Endodermal cell (in vitro differentiated cells): ENCODE measurements around the gene GYPC. TPM values are rescaled to one million over a fixed set of nuclear protein-coding genes. Genes with fewer than 3 reads are reported as not detected.
A peak's percentile ranks its signal among the peaks of the same experiment; 100 is the strongest.

ENCODE experiments used
- DNase-seq: peaks from one replicate; pipeline ENCODE4 v3.0.0-alpha.2; 2017
- H3K27ac ChIP-seq: 2 replicates; pipeline ENCODE4 v1.5.1; 2013; ENCODE audit warnings: mild to moderate bottlenecking, low read depth, low read length, moderate library complexity
- H3K27me3 ChIP-seq: 2 replicates; pipeline ENCODE4 v1.6.1; 2013; ENCODE audit warnings: mild to moderate bottlenecking, low read length, moderate library complexity; ENCODE audit not compliant: insufficient read depth, control insufficient read depth, poor library complexity, severe bottlenecking
- H3K36me3 ChIP-seq: 2 replicates; pipeline ENCODE4 v1.7.0; 2013; ENCODE audit warnings: mild to moderate bottlenecking, low read length, moderate library complexity; ENCODE audit not compliant: control insufficient read depth, insufficient read depth
- H3K4me1 ChIP-seq: one replicate; pipeline ENCODE4 v1.7.0; 2013; ENCODE audit warnings: low read length; ENCODE audit not compliant: control insufficient read depth, insufficient read depth
- H3K4me3 ChIP-seq: 2 replicates; pipeline ENCODE4 v1.5.1; 2013; ENCODE audit warnings: mild to moderate bottlenecking, low read length, moderate library complexity
- H3K9ac ChIP-seq: 2 replicates; pipeline ENCODE4 v1.6.1; 2013; ENCODE audit warnings: mild to moderate bottlenecking, low read length, moderate library complexity; ENCODE audit not compliant: poor library complexity, severe bottlenecking; ENCODE audit errors: extremely low read depth
- H3K9me3 ChIP-seq: 2 replicates; pipeline ENCODE4 v1.6.1; 2013; ENCODE audit warnings: mild to moderate bottlenecking, low read length, moderate library complexity; ENCODE audit not compliant: control insufficient read depth
- H3K27ac Mint-ChIP-seq: 2 replicates; pipeline ENCODE4 v1.8.0; 2020; ENCODE audit warnings: mixed read lengths
- H3K27me3 Mint-ChIP-seq: 2 replicates; pipeline ENCODE4 v1.8.0; 2021; ENCODE audit warnings: mild to moderate bottlenecking, mixed read lengths; ENCODE audit not compliant: insufficient read depth
- H3K36me3 Mint-ChIP-seq: 2 replicates; pipeline ENCODE4 v1.8.0; 2020; ENCODE audit warnings: low read depth, mixed read lengths
- H3K4me1 Mint-ChIP-seq: 2 replicates; pipeline ENCODE4 v1.8.0; 2020; ENCODE audit warnings: mixed read lengths
- H3K4me3 Mint-ChIP-seq: 2 replicates; pipeline ENCODE4 v1.8.0; 2020; ENCODE audit warnings: mild to moderate bottlenecking, moderate library complexity, mixed read lengths
- H3K9me3 Mint-ChIP-seq: 2 replicates; pipeline ENCODE4 v1.8.0; 2020; ENCODE audit warnings: mild to moderate bottlenecking, mixed read lengths
- CTCF ChIP-seq: fragments of 200-600 bp; sonication (generic); conservative IDR thresholded peaks from 2 replicates; pipeline ENCODE4 v1.5.0; 2021; ENCODE audit warnings: antibody characterized with exemption, mild to moderate bottlenecking
- WGBS, 2 experiments: methylation state at CpG; one replicate each; pipeline versions ENCODE4 v1.1.5 to v1.1.7; 2013; ENCODE audit warnings: missing lambda C conversion rate in 2 of 2, mixed read lengths in 1 of 2; ENCODE audit not compliant: insufficient coverage in 1 of 2, insufficient read length in 1 of 2; 5-methylcytosine and 5-hydroxymethylcytosine counted together
- total RNA-seq, 2 donors: library from RNA; stranded (reverse); fragmentation: NEBNext Ultra II Directional in 1 of 2; extraction: Animal tissue kit (Norgen Biotek cat#: 25700) in 1 of 2; gene quantifications; 2 replicates in 1 of 2; 3 replicates in 1 of 2; pipeline ENCODE4 v1.2.1, GENCODE V29; 2021

The GYPC gene
- total RNA-seq, 2 donors from 2014 or later = 15.3 to 23.2 TPM

DNA sequence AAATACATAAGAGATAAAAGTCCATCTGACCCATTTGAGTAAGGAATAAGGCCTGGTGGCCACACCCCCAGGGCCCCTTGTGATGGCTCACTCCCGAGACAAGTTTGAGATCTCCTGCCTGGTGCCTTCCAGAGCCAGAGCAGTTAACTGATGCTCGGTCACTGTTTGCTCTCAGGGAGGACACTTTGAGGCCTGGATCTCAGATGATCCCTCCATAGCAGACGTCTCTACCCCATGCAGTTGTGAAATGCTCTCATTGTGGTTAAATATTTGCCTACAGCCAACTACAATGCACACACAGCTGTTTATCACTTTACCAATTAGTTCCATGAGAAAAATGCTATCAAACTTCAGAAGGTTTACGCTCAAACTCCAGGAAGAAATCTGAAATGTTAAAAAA, 12.3 kb downstream of the GYPC start:
- H3K9me3 ChIP-seq = no peaks in the 10 kb centered on the region
- no peak overlapping the region for H3K27ac ChIP-seq
- Mint-ChIP-seq H3K4me3 (no peak overlapping the region), H3K27ac (no peak overlapping the region), H3K4me1 (peaks cover 5% of the 10 kb centered on the region), H3K27me3 (no peaks in the 10 kb centered on the region), H3K36me3 (no peaks in the 10 kb centered on the region), H3K9me3 (no peaks in the 10 kb centered on the region)
- DNase-seq = no peak
- no peaks in the 10 kb centered on the region for H3K4me1 ChIP-seq
- H3K9ac ChIP-seq = no peak overlapping the region
- H3K36me3 ChIP-seq = no peaks in the 10 kb centered on the region
- TF ChIP-seq CTCF = no peak
- WGBS, 2 experiments = 82 to 90% methylated on average over 2 to 4 of the region's 4 CpGs
- no peaks in the 10 kb centered on the region for H3K27me3 ChIP-seq
- no peak overlapping the region for H3K4me3 ChIP-seq

GRCh38 chr2:126669772-126670171, 13.8 kb downstream of the GYPC start:
- peaks cover 5% of the 10 kb centered on the region for H3K9me3 Mint-ChIP-seq
- peaks cover 5% of the 10 kb centered on the region for H3K4me1 Mint-ChIP-seq

DNA sequence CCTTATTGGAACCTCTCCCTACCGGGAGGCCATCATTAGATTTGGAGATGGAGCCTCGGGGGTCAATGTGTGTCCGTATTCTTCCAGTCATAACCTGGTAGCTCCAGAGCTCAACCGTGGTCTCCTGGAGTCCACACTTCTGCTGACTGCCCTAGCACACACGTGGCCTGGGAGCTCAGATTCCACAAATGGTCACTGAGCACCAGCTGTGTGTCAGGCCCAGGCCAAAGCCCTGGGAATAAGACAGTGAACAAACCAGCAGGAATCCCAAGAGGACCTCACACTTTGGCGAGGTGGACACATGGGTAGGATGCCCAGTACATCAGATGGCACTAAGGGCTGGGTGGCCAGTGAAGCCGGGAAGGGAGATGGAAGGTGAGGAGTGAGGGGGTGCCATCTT, 15.5 kb downstream of the GYPC start:
- no peak overlapping the region for H3K4me3 ChIP-seq
- H3K4me1 ChIP-seq = no peaks in the 10 kb centered on the region
- peaks cover 5% of the 10 kb centered on the region for H3K4me1 Mint-ChIP-seq
- H3K27ac Mint-ChIP-seq = no peak overlapping the region
- no peaks in the 10 kb centered on the region for H3K27me3 ChIP-seq
- H3K9me3 Mint-ChIP-seq = peaks cover 20% of the 10 kb centered on the region
- peaks cover 12% of the 10 kb centered on the region for H3K36me3 Mint-ChIP-seq
- 91 to 98% methylated on average over 6 to 7 of the region's 7 CpGs for WGBS, 2 experiments
- H3K9me3 ChIP-seq = peaks cover 19% of the 10 kb centered on the region
- no peaks in the 10 kb centered on the region for H3K27me3 Mint-ChIP-seq
- H3K4me3 Mint-ChIP-seq = no peak overlapping the region
- no peak overlapping the region for H3K27ac ChIP-seq
- DNase-seq = no peak
- no peak for TF ChIP-seq CTCF
- H3K9ac ChIP-seq = no peak overlapping the region
- no peaks in the 10 kb centered on the region for H3K36me3 ChIP-seq

More at GRCh38 chr2:126669772-126670171, 13.8 kb downstream of the GYPC start:
- Histone ChIP-seq H3K9ac (no peak overlapping the region), H3K4me1 (no peaks in the 10 kb centered on the region), H3K9me3 (peaks cover 2% of the 10 kb centered on the region), H3K27me3 (no peaks in the 10 kb centered on the region), H3K27ac (peak overlapping the region; percentile 14), H3K36me3 (no peaks in the 10 kb centered on the region), H3K4me3 (no peak overlapping the region)
- H3K4me3 Mint-ChIP-seq = no peak overlapping the region
- H3K36me3 Mint-ChIP-seq = peaks cover 3% of the 10 kb centered on the region
- 75 to 83% methylated on average over 6 of the region's 6 CpGs for WGBS, 2 experiments
- no peaks in the 10 kb centered on the region for H3K27me3 Mint-ChIP-seq
- TF ChIP-seq CTCF = no peak
- DNase-seq = no peak
- no peak overlapping the region for H3K27ac Mint-ChIP-seq
